Measurements from ENCODE around the gene SDK2.

Gene SDK2

DNA sequence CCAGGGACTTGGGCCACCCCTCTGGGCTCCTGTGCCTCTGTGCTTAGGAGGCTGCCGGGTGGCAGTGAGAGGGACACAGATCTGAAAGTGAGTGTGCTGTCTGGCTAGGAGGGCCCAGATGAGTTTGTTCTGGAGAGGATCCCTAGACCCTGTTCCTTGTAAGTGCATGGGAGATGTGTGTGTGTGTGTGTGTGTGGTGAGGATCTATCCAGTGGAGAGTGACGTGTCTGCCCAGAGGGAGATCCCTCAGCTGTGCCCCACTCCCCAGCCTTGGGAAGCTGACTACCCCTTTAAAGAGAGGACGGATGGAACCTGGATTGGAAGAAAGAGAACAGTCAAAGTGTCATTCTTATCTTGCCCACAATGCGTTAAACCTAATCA, 306.9 kb downstream of the SDK2 start:
- TF ChIP-seq FOXP2 (optimal IDR thresholded peaks at IDR 0.05; ENCODE audit: borderline replicate concordance, extremely low read depth, extremely low read length, insufficient read depth) (no peak), TAF1 (IDR thresholded peaks at IDR 0.05; ENCODE audit: borderline replicate concordance, insufficient read depth, low read length) (no peak)

DNA sequence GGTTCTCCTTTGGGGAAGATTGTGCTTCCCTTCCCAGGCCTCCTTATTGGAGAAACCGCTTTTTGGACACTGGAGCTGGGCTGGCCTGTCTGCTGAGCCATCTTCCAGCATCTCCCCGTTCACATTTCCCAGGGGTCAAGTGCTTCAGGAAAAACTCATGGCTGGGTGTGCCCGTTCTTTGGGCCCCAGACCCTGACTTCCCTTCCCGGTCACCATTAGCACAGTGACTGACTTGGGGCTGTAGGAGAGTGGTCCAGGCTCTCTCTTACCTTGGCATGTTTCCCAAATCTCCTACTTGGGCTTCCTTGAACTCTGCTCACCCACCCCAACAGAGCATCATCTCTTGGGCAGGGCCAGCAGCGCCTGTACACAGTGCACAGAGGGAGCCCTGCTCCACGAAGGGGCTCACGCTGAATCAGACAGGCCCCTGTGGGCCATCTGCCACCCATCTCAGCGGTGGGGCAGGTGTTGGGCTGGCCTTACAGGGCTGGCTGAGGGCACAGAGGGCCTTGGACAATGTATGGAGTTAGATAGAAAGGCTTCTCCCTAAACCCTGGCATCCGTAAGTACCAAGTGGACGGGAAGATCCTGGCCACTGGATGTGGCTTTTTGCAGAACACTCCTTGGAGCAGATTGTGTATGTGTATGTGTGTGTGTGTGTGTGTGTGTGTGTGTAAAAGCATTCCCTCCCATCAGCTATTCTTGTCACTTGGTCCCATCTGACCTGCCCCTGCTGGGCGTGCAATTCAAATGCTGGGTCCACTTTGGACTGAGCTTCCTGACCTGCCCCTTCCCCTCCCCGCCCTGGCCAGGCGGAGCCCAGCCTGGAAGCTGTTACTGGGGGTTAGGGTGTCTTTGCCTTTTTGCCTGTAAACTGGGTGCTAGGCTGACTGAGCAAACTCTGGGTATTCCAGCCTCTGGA, 307.6 kb downstream of the SDK2 start:
- no peak for TF ChIP-seq SIN3A (IDR thresholded peaks at IDR 0.05; ENCODE audit: borderline replicate concordance, insufficient read depth, low read length)
- no peak for TF ChIP-seq FOXP2 (optimal IDR thresholded peaks at IDR 0.05; ENCODE audit: borderline replicate concordance, extremely low read depth, extremely low read length, insufficient read depth)
- TF ChIP-seq, protein P1, sequence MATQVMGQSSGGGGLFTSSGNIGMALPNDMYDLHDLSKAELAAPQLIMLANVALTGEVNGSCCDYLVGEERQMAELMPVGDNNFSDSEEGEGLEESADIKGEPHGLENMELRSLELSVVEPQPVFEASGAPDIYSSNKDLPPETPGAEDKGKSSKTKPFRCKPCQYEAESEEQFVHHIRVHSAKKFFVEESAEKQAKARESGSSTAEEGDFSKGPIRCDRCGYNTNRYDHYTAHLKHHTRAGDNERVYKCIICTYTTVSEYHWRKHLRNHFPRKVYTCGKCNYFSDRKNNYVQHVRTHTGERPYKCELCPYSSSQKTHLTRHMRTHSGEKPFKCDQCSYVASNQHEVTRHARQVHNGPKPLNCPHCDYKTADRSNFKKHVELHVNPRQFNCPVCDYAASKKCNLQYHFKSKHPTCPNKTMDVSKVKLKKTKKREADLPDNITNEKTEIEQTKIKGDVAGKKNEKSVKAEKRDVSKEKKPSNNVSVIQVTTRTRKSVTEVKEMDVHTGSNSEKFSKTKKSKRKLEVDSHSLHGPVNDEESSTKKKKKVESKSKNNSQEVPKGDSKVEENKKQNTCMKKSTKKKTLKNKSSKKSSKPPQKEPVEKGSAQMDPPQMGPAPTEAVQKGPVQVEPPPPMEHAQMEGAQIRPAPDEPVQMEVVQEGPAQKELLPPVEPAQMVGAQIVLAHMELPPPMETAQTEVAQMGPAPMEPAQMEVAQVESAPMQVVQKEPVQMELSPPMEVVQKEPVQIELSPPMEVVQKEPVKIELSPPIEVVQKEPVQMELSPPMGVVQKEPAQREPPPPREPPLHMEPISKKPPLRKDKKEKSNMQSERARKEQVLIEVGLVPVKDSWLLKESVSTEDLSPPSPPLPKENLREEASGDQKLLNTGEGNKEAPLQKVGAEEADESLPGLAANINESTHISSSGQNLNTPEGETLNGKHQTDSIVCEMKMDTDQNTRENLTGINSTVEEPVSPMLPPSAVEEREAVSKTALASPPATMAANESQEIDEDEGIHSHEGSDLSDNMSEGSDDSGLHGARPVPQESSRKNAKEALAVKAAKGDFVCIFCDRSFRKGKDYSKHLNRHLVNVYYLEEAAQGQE (IDR thresholded peaks at IDR 0.05; ENCODE audit: insufficient read depth in 1 of 2, low read depth in 2 of 2, low read length in 2 of 2), result no peak
- TF ChIP-seq POLR2AphosphoS5 (IDR thresholded peaks at IDR 0.05; ENCODE audit: low read depth, low read length), result no peak
- no peak for TF ChIP-seq TAF1 (IDR thresholded peaks at IDR 0.05; ENCODE audit: borderline replicate concordance, insufficient read depth, low read length)

DNA sequence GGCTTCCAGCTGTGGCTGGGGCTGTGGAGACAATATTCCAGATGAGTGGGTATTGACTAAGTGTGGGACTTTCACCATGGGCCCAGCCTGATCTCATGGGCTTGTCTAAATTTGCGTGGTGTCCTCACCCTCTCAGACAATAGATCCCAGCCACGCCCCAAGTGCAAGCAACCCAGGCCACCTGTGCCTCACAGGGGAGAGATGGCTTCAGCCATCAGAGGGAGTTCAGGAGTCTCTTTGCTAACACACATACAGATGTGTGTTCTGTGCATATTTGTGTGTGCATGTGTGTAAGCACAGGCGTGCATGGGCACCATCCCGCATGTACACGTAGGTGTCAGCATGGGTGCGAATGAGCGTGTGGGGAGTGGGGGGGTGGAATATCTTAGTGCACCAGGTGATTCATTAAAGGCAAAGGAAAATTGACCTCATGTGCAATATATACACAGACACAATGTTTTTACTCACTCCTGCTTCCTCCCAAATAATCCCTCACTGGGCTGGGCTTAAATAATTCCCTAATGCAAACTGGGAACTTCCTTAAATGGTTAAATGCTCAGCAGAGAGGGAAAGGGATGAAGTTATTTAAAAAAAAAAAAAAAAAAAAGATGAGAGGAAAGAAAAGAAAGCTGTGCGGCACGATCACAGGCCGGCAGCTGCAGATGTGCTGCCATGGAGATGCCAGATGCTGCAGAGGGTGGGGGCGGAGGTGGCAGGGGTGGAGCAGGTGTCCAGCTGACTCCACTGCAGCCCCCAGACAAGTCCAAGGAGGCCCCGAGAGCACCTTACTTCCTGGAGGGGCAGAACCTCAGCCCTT, 308.4 kb downstream of the SDK2 start:
- no peak for TF ChIP-seq SIN3A (IDR thresholded peaks at IDR 0.05; ENCODE audit: borderline replicate concordance, insufficient read depth, low read length)
- TF ChIP-seq, protein P1 (IDR thresholded peaks at IDR 0.05; ENCODE audit: insufficient read depth in 1 of 2, low read depth in 2 of 2, low read length in 2 of 2), result no peak
- TF ChIP-seq FOXP2 (optimal IDR thresholded peaks at IDR 0.05; ENCODE audit: borderline replicate concordance, extremely low read depth, extremely low read length, insufficient read depth), result no peak
- no peak for TF ChIP-seq POLR2AphosphoS5 (IDR thresholded peaks at IDR 0.05; ENCODE audit: low read depth, low read length)
- TF ChIP-seq TAF1 (IDR thresholded peaks at IDR 0.05; ENCODE audit: borderline replicate concordance, insufficient read depth, low read length), result no peak

DNA sequence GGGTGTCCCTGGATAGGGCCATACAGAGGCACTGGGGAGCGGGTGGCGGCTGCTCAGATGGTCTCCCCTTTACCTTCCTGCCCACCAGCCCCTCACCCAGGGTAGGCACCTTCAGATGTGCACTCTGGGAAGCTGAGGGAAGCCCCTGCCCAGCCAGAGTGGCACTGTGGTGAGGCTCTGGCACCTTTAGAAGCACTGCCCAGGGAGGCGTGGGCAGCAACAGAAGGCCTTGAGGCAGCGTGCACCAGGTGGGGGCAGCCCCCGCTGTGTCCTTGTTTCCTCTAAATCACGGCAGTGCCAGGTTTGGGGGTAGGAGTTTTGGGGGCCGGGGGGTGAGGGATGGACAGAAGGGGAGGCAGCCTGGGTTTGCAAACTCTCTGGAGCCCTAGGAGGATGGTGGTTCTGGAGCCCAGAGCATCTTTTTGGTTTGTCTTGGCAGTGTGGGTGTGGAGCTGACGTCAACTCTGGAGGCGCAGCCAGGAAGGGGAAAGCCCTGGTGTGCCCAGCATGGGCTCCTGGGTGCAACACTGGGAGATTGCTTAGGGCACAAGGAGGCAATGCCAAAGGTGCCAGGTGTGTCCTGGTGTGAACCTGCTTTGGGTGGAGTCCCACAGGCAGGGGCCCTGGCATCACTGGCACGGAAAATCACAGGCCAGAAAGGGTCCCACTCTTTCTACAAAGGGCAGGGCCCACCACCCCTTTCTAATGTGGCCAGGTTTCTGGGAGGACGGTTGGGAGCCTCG, 309.3 kb downstream of the SDK2 start:
- TF ChIP-seq TAF1 (IDR thresholded peaks at IDR 0.05; ENCODE audit: borderline replicate concordance, insufficient read depth, low read length) (no peak), FOXP2 (optimal IDR thresholded peaks at IDR 0.05; ENCODE audit: borderline replicate concordance, extremely low read depth, extremely low read length, insufficient read depth) (no peak), SIN3A (IDR thresholded peaks at IDR 0.05; ENCODE audit: borderline replicate concordance, insufficient read depth, low read length) (no peak), POLR2AphosphoS5 (IDR thresholded peaks at IDR 0.05; ENCODE audit: low read depth, low read length) (no peak)
- TF ChIP-seq, protein P1 (IDR thresholded peaks at IDR 0.05; ENCODE audit: insufficient read depth in 1 of 2, low read depth in 2 of 2, low read length in 2 of 2), result no peak

DNA sequence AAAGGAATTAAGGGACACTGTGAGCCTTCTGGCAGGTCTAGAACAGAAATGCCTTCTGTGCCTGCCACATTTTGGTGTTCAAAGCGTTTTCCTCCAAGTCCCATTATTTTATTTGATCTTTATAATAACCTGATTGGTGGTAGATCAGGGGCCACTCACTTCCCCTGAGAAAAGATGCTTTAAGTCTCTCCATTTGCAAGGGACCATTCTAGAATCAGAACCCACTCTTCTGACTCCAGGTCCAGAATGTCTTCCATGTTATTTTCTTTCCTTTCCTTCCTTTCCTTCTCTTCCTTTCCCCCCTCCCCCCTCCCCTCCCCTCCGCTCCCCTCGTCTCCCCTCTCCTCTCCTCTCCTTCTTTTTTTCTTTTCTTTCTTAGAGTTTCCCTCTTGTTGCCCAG, 313.2 kb downstream of the SDK2 start:
- TF ChIP-seq TAF1 (IDR thresholded peaks at IDR 0.05; ENCODE audit: borderline replicate concordance, insufficient read depth, low read length) (no peak), POLR2AphosphoS5 (IDR thresholded peaks at IDR 0.05; ENCODE audit: low read depth, low read length) (no peak), FOXP2 (optimal IDR thresholded peaks at IDR 0.05; ENCODE audit: borderline replicate concordance, extremely low read depth, extremely low read length, insufficient read depth) (no peak), SIN3A (IDR thresholded peaks at IDR 0.05; ENCODE audit: borderline replicate concordance, insufficient read depth, low read length) (no peak)
- TF ChIP-seq, protein P1 (IDR thresholded peaks at IDR 0.05; ENCODE audit: insufficient read depth in 1 of 2, low read depth in 2 of 2, low read length in 2 of 2), result no peak
